ENCODE measurements around the gene CREBRF.
"Not testable (repeated sequence)": the region's sequence is repeated elsewhere in the genome, so short reads cannot be mapped to it uniquely, and the experiment has no call there.

Gene CREBRF, protein sequence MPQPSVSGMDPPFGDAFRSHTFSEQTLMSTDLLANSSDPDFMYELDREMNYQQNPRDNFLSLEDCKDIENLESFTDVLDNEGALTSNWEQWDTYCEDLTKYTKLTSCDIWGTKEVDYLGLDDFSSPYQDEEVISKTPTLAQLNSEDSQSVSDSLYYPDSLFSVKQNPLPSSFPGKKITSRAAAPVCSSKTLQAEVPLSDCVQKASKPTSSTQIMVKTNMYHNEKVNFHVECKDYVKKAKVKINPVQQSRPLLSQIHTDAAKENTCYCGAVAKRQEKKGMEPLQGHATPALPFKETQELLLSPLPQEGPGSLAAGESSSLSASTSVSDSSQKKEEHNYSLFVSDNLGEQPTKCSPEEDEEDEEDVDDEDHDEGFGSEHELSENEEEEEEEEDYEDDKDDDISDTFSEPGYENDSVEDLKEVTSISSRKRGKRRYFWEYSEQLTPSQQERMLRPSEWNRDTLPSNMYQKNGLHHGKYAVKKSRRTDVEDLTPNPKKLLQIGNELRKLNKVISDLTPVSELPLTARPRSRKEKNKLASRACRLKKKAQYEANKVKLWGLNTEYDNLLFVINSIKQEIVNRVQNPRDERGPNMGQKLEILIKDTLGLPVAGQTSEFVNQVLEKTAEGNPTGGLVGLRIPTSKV

GRCh38 chr5:173055983-173056782 is at the start of gene CREBRF:
Gene CREBRF (plus strand): TSS chr5:173056352. CDS start chr5:173080776, 24,424 bp downstream.
- peak; percentile 100 for DNase-seq

DNA sequence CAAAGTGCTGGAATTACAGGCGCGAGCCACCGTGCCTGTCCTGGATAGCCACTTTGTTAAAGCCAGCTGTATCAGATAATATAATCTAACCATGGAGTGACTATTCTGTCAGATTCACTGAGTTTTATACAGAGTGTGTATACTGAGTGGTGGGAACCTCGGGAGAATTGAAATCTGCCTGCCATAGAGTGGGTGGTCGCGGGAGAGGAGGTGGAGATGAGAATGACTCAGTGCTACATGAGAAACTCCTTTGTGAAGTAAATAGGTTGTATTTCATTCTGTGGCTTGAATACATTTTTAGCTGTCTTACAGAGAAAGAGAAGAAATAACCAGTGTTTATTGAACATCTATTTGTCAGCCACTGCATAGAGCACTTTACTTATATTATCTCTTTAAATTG is 46.1 kb upstream of the CREBRF start:
- DNase-seq: peak; percentile 62

- DNase-seq: peak; percentile 43
These were observed 45.3 kb upstream of the CREBRF start for GRCh38 chr5:173010547-173011464.

DNA sequence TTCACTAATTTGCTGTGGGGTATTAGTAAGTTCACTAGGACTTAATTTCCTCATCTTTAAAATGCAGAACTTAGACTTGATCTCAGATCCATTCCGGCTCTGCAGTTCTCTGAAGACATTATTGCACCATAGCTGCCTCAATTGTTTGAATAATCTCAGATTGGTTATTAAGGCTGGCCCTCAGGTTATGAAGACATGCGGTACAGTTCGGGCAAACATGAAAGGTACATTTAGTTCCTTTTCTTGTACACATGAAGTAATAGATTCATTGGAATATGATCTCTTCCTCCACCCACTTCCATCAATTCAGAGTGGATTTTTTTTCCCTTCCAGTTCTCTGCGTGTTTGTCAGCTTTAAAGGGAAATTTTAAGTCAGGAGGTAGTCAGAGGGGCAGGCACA is 44.6 kb upstream of the CREBRF start:
- DNase-seq: no peak

- peak; percentile 5 for DNase-seq
These were observed 43.3 kb upstream of the CREBRF start for GRCh38 chr5:173012882-173013281.

GRCh38 chr5:173014671-173015070 is 41.5 kb upstream of the CREBRF start:
- DNase-seq: no peak

- DNase-seq: no peak
These were observed 41.0 kb upstream of the CREBRF start for GRCh38 chr5:173015192-173015591.

DNA sequence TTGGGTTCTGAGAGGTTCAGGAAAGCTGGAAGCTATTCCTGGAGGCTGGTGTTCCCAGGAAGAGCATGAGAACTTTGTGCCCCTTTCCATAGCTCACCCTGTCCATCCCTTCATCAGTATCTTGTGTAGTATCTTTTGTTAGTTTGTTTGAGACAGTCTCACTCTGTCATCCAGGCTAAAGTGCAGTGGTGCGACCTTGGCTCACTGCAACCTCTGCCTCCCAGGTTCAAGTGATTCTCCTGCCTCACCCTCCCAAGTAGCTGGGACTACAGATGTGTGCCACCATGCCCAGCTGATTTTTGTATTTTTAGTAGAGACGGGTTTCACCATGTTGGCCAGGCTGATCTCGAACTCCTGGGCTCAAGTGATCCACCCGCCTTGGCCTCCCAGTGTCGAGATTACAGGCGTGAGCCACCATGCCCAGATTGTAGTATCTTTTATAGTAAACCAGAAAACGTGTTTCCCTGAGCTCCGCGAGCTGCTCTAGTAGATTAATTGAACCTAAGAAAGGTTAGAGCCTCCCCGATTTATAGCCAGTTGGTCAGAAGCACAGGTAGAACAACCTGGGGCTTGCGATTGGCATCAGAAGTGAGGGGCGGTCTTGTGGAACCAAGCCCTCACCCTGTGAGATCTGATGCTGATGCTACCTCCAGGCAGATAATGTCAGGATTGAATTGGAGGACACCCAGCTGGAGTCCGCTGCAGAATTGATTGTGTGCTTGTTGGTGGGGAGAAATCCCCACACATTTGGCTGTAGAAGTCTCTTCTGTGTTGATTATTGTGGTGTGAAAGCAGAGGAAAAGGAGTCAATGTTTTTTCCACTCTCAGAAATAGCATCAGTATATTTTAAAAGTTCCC is 40.3 kb upstream of the CREBRF start:
- DNase-seq: peak; percentile 39

DNA sequence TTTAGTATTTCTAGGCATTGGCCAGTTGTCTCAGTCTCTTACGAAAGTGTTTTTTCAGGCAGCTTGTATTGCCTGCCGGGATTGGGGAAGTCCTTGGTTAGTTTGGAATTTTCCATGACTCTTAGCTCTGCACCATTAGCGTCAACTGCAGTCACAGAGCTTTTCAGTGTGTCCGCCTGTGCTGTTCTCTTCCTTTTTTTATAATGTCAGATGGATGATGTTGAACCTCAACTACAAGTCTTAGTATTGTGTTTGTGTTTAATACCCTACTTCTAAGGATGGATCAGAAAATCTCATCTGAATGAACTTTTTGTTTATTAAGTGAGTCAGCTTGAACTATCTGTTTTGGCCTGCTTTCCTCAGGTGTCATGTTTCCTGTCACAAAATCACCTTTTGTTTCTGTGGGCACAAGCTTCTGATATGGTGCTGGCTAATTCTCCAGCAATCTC is 39.5 kb upstream of the CREBRF start:
- peak; percentile 12 for DNase-seq

- peak; percentile 8 for DNase-seq
These were observed 39.1 kb upstream of the CREBRF start for GRCh38 chr5:173017087-173017486.

- DNase-seq: peak; percentile 41
These were observed 37.8 kb upstream of the CREBRF start for GRCh38 chr5:173018358-173018757.

DNA sequence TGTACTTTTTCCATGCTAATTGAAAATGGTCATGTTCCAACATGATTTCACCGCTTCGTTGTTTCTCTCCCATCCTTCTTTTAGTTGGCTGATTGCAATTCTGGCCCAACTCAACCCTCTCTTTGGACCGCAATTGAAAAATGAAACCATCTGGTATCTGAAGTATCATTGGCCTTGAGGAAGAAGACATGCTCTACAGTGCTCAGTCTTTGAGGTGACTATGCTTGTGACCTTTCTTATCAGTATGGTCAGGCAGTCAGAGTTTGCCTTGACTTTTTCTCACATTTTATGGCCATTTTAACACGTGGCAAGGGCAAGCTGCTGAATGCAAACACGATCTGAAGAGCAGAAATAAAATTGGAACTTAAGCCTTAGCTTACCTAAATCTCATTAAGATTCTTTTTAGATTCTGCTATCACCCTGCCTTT is 36.0 kb upstream of the CREBRF start:
- peak; percentile 8 for DNase-seq

DNA sequence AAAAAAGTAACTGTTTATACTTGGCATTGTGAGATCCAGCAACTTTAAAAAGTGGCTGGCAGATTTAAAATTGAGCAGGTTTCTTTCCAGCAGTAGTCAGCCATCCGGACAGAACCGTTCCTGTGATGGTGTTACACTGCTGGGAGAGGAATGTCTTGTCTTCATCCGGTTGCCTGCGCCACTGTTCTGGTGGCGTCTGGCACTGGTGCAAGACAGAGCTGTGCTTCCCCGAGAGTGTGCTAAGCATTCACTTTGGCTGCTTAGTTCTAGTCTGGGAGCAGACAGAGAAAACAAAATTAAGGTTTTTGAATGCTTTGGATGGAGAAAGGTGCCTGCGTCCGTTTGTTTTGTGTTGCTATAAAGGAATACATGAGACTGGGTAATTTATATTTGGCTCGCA is 35.5 kb upstream of the CREBRF start:
- peak; percentile 13 for DNase-seq

DNA sequence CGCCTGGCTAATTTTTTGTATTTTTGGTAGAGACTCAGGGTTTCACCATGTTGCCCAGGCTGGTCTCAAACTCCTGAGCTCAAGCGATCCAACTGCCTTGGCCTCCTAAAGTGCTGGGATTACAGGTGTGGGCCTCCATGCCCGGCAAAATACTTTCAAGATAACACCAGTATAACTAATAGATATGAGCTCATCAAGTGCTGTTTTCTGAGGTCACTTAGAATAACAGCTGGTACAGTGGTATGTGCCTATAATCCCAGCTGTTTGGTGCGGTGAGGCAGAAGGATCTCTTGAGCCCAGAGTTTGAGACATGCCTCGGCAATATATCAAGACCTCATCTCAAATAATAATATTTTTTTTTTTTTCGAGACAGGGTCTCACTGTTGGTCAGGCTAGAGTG is 30.5 kb upstream of the CREBRF start:
- DNase-seq: peak; percentile 12

DNA sequence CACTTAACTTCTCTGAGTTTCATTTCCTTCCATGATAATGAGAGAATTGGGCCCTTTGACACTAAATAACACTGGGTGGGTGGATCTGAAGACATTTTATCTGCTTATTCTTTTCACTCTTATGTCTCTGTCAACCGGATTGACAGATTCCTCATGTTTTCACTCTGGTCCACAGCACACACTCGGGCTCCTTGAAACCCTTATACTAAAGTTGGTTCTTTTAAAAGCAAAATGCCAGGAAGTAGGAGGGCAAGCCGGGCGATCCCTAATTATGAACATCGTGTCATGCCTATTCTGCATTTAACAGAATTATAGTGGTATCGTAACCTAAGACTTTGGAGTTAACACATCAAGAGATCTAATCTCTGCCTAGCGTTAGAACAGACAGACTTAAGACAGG is 28.2 kb upstream of the CREBRF start:
- peak; percentile 28 for DNase-seq

GRCh38 chr5:173028811-173029327 is 27.3 kb upstream of the CREBRF start:
- DNase-seq: peak; percentile 25

GRCh38 chr5:173029499-173029921 is 26.6 kb upstream of the CREBRF start:
- no peak for DNase-seq

DNA sequence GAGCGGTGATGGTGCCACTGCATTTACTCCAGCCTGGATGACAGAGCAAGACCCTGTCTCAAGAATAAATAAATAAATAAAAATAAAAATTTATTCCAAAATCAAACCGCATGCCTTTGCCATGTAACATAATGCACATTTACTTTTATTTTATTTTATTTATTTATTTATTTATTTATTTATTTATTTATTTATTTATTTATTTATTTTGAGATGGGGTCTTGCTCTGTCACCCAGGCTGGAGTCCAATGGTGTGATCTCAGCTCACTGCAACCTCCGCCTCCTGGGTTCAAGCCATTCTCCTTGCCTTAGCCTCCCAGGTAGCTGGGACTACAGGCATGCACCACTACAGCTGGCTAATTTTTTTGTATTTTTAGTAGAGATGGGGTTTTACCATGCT is 24.1 kb upstream of the CREBRF start:
- DNase-seq: not testable (repeated sequence)

DNA sequence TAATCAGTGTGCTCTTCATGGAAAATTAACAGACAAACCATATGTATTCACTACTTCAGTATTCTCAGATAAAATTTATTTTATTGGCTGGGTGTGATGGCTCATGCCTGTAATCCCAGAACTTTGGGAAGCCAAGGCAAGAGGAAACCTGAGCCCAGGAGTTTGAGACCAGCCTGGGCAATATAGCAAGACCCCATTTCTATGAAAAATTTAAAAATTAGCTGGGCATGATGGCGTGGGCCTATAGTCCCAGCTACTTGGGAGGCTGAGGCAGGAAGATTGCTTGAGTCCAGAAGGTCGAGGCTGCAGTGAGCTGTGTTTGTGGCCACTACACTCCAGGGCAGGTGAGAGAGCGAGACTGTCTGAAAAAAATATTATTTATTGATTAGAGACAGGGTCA is 23.4 kb upstream of the CREBRF start:
- DNase-seq: no peak

- DNase-seq: no peak
These were observed 22.2 kb upstream of the CREBRF start for GRCh38 chr5:173033923-173034322.

Measured in activated effector memory CD4-positive, alpha-beta T cell treated with anti-CD3 and anti-CD28 coated beads, Interleukin-2, amount 50 U/mL, for 16 hours (primary cell).